IPS-NIHi7 (cell line): ENCODE measurements around the gene MTRFR.
"Not testable (repeated sequence)": the region's sequence is repeated elsewhere in the genome, so short reads cannot be mapped to it uniquely, and the experiment has no call there.

Experiments used
- DNase-seq: peaks from one replicate; pipeline ENCODE4 v3.0.0; 2012; ENCODE audit warnings: mixed read lengths; ENCODE audit errors: extremely low spot score

The MTRFR gene

GRCh38 chr12:123232807-123233504, at the start of gene MTRFR, which contains the start of gene MPHOSPH9:
MTRFR (plus strand) TSS chr12:123233436; CDS start chr12:123253675, 20,239 bp downstream.
MPHOSPH9 (minus strand) TSS chr12:123233141; CDS start chr12:123230364, 2,777 bp downstream.
- peak; percentile 98 for DNase-seq

- no peak for DNase-seq
Measured at GRCh38 chr12:123187637-123188036, 45.6 kb upstream of the MTRFR start.

GRCh38 chr12:123199936-123200335, 33.3 kb upstream of the MTRFR start:
- DNase-seq, result no peak

- no peak for DNase-seq
Measured at GRCh38 chr12:123200414-123200813, 32.8 kb upstream of the MTRFR start.

GRCh38 chr12:123206794-123207193, 26.4 kb upstream of the MTRFR start:
- DNase-seq, result not testable (repeated sequence)

- not testable (repeated sequence) for DNase-seq
Measured at GRCh38 chr12:123207815-123208214, 25.4 kb upstream of the MTRFR start.

- DNase-seq, result no peak
Measured at GRCh38 chr12:123223241-123223668, 10.0 kb upstream of the MTRFR start.

GRCh38 chr12:123225443-123225842, 7.8 kb upstream of the MTRFR start:
- no peak for DNase-seq

GRCh38 chr12:123227581-123228258, 5.5 kb upstream of the MTRFR start:
- DNase-seq, result no peak

GRCh38 chr12:123229051-123229450, 4.2 kb upstream of the MTRFR start:
- no peak for DNase-seq

- DNase-seq, result no peak
Measured at GRCh38 chr12:123231931-123232330, 1.3 kb upstream of the MTRFR start.

- no peak for DNase-seq
Measured at GRCh38 chr12:123232472-123232806, 797 bp upstream of the MTRFR start.

GRCh38 chr12:123233505-123234308, 471 bp downstream of the MTRFR start:
- DNase-seq, result no peak

- DNase-seq, result peak; percentile 46
Measured at GRCh38 chr12:123237646-123238329, 4.6 kb downstream of the MTRFR start.

- no peak for DNase-seq
Measured at GRCh38 chr12:123238330-123238682, 5.1 kb downstream of the MTRFR start.

GRCh38 chr12:123238961-123239360, 5.7 kb downstream of the MTRFR start:
- no peak for DNase-seq

GRCh38 chr12:123242116-123242904, 9.1 kb downstream of the MTRFR start:
- no peak for DNase-seq

- DNase-seq, result no peak
Measured at GRCh38 chr12:123243671-123244262, 10.5 kb downstream of the MTRFR start.

GRCh38 chr12:123245678-123246077, 12.4 kb downstream of the MTRFR start:
- DNase-seq, result no peak

- DNase-seq, result not testable (repeated sequence)
Measured at GRCh38 chr12:123248129-123248528, 14.9 kb downstream of the MTRFR start.
